HepG2 (cell line): ENCODE data around the gene ACSL5.

Experiments used
- MAFK ChIP-seq, 2 experiments: IDR thresholded peaks in 1 of 2; conservative IDR thresholded peaks in 1 of 2; 2 replicates each; pipeline ENCODE4 v1.6.1; 2011; ENCODE audit warnings: improper control_type of control experiment in 2 of 2, low read length in 2 of 2
- NCOA2 ChIP-seq: sonication (generic); formaldehyde crosslinking; IDR thresholded peaks from 2 replicates; pipeline ENCODE4 v1.8.0; 2022; ENCODE audit warnings: inconsistent platforms
- RNF2 ChIP-seq: fragments of 450-650 bp; conservative IDR thresholded peaks from 2 replicates; pipeline ENCODE4 v1.6.1; 2016; ENCODE audit warnings: low read depth
- SP5 ChIP-seq: IDR thresholded peaks from 2 replicates; pipeline ENCODE4 v1.6.1; 2016; ENCODE audit warnings: low read depth, borderline replicate concordance

DNA sequence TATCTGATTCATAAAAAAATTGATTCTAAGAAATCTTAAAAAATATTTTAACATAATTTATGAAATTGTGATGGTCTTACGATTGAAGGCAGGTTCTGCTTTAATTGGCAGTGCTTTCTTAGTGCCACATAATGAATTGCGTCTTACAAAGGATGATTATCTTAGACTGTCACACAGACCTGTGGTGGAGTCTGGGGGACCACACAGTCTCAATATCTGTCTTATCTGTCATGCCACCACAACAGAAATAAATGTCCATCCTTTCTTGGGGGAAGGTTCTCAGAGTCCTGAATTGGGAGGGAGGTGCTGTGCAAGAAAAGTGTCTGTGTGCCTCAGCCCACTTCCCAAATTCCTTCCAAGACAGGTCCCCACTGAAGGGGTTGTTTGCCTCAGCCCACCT lies 38.8 kb downstream of the ACSL5 start:
- TF ChIP-seq MAFK (conservative IDR thresholded peaks at IDR 0.05 in 1 of 2, IDR thresholded peaks at IDR 0.05 in 1 of 2; ENCODE audit: low read length in 2 of 2) = no peak
- no peak for TF ChIP-seq NCOA2 (CRISPR knock-in tag)
- TF ChIP-seq RNF2 = no peak
- TF ChIP-seq SP5 (CRISPR knock-in tag) = no peak
